VCaP (cell line): ENCODE measurements around the gene RUNX2.

Source experiments
- H3K27ac ChIP-seq: fragments of 450-650 bp; 2 replicates; pipeline ENCODE4 v1.5.1; 2017
- TF ChIP-seq, protein P1 (sequence below): fragments of 450-650 bp; conservative IDR thresholded peaks from 2 replicates; pipeline ENCODE4 v1.5.1; 2017; ENCODE audit warnings: mild to moderate bottlenecking, moderate library complexity

The RUNX2 gene

DNA sequence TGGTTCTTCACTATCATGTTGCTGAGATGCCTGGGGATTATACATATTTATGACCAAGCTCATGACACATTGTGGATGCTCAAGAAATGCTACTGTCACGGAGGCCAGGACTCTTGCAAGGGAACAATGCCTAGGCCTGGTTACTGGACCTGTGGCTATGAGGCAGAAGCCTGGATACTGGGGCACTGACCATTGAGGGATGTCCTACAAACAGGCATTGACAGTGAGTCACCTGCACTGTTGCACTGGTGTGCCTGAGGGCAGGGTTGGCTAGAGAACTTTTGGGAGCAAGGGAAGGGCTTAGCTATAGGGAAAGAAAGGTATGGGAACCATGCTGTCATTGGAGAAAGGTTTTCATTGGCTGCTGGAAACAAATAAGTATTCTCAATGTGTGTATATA, 362.7 kb downstream of the RUNX2 start:
- no peak overlapping the region for H3K27ac ChIP-seq
- TF ChIP-seq, protein P1, sequence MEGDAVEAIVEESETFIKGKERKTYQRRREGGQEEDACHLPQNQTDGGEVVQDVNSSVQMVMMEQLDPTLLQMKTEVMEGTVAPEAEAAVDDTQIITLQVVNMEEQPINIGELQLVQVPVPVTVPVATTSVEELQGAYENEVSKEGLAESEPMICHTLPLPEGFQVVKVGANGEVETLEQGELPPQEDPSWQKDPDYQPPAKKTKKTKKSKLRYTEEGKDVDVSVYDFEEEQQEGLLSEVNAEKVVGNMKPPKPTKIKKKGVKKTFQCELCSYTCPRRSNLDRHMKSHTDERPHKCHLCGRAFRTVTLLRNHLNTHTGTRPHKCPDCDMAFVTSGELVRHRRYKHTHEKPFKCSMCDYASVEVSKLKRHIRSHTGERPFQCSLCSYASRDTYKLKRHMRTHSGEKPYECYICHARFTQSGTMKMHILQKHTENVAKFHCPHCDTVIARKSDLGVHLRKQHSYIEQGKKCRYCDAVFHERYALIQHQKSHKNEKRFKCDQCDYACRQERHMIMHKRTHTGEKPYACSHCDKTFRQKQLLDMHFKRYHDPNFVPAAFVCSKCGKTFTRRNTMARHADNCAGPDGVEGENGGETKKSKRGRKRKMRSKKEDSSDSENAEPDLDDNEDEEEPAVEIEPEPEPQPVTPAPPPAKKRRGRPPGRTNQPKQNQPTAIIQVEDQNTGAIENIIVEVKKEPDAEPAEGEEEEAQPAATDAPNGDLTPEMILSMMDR, result no peak

DNA sequence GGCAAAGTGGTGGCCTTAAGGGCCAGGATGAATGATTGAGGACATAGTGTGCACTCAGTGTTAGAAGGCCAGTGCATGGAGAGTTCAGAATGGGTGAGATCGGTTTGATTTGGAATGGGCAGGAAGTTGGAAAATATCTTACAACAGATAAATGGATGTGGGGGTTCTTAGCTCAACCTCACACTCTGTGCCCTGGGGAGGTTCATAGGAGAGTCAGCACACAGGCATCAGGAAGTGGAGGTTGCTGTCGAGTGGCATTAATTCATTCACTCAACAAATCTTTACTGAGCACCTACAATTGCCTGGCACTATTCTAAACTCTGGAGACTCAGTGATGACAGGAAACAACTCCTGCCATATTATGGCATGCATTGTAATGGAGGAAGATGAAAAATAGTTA, 363.3 kb downstream of the RUNX2 start:
- no peak overlapping the region for H3K27ac ChIP-seq

DNA sequence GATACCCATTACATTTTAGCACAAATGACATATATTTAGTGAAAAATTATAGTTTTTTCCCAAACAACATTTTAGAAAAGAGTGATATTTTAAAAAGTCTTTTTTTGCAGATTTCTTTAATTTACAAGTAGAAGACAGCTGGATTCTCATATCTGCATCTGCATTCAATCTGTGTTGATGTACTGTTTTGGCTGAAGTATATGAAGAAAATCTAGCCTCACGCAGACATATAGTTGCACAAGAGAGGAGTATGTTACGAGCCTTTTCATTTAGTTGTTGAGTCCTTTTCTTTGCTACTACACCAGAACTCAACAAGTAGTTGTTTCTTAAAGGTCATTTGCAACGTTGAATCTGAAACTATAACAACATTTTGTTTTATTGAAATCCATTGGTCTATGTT, 363.9 kb downstream of the RUNX2 start:
- H3K27ac ChIP-seq, result no peak overlapping the region
- TF ChIP-seq, protein P1, result no peak

More for the DNA sequence above, 363.3 kb downstream of the RUNX2 start:
- TF ChIP-seq, protein P1, result no peak

DNA sequence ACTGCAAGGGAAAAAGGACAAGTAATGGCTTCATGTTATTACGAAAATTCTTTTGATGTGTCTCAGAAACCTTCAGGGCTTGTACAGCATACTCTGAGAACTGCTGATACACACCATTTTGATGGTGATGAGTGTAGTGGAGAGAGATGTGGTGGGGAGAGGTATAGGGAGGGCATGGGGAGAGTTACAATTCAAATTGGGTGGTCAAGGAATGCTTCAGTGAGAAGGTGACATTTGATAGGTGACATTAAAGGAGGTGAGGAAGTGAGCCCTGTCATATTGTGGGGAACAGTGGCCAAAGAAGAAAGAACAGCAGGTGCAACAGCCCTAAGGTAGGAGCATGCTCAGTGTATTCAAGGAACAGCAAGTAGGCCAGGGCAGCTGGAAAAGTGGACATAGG, 368.6 kb downstream of the RUNX2 start:
- TF ChIP-seq, protein P1, result no peak
- H3K27ac ChIP-seq, result no peak overlapping the region

DNA sequence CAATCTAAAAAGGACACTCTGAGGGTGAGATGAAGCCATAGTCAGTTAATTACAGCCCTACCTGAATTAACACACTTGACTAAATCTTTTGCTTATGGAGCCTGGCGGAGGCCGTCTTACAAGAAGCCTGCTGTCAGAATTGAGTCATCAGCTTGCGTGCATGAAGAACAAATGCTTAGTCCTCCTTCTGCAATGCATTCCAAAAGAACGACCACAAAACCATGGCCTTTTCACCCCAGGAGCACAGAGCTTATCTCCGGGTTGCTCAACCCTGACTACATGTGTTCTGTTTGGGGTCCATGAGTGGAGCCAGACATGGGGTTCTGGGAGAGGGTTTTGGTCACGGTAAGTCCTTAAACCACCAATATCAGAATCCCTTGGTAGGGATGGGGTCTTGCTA, 369.5 kb downstream of the RUNX2 start:
- TF ChIP-seq, protein P1, result no peak

DNA sequence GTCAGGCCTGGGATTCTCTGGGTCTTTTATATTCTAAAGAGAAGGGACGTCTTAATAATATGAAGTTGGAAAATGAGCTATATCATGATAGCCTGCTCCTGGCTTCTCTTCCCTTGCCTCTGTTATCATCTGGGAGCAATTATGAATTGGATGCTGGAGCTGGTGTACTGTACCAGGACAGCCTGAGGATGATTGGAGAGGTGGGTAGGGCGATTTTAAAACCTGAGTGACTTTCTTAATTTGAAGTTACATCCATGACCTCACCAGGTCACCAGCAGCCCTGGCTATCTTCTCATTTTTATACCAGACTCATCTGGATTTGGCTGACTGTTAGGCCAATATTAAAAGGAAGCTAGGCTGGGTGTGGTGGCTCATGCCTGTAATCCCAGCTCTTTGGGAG, 369.9 kb downstream of the RUNX2 start:
- peak overlapping the region; percentile 78 for H3K27ac ChIP-seq
- TF ChIP-seq, protein P1, result no peak

More for the DNA sequence above, 369.5 kb downstream of the RUNX2 start:
- no peak overlapping the region for H3K27ac ChIP-seq

DNA sequence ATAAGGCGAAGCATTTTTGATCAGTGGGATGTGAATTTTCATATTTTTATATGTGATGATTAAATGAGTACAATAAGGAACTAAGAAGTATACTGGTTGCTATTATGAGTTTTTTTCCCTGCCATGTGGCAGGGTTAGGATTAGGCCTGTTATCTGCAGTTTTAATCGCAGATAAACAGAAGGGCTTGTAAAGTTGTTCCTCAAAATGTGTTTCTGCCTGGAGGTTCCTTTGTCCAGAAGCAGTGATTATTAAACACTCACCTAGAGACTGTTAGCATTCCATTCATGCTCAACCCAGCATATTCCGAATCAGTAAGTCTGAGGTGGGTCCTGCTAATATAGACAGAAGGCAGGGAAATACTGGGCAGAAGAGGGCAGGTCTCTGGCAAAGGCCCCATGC, 371.5 kb downstream of the RUNX2 start:
- H3K27ac ChIP-seq, result peak overlapping the region; percentile 78
- TF ChIP-seq, protein P1, result no peak
